ENCODE measurements around the gene PHLDB2. TPM values are rescaled to one million over a fixed set of nuclear protein-coding genes. Genes with fewer than 3 reads are reported as not detected.

Gene PHLDB2
- total RNA-seq, 2 experiments from 2014 or later = 1.2 to 2.4 TPM

- no peak overlapping the region for H3K27ac Mint-ChIP-seq
- ChIA-PET CTCF (interaction anchor here (0.6 to 16.4 kb wide), 8 partner anchors 19 to 301 kb away, joined by 3 to 318 read pairs (median 4); no protein-coding TSS in a partner anchor), POLR2A (no interaction called here)
- ATAC-seq (no peak), DNase-seq (no peak)
- no peaks in the 10 kb centered on the region for H3K36me3 Mint-ChIP-seq (ENCODE audit: low read depth)
- H3K9me3 Mint-ChIP-seq = no peaks in the 10 kb centered on the region
- no peaks in the 10 kb centered on the region for H3K27me3 Mint-ChIP-seq
- intact Hi-C loops (cut with micrococcal nuclease) = no loop called here
- no peak overlapping the region for H3K4me3 Mint-ChIP-seq
- no peak for TF ChIP-seq CTCF (IDR thresholded peaks at IDR 0.05)
- peaks cover 13% of the 10 kb centered on the region for H3K4me1 Mint-ChIP-seq (ENCODE audit: low read depth)
These were observed 111.3 kb downstream of the PHLDB2 start for GRCh38 chr3:111970376-111970775.

GRCh38 chr3:111971533-111972130 lies 112.6 kb downstream of the PHLDB2 start:
- H3K27ac Mint-ChIP-seq = no peak overlapping the region

GRCh38 chr3:111972891-111973290 lies 113.8 kb downstream of the PHLDB2 start:
- CTCF ChIA-PET = interaction anchor here (9.8 to 16.4 kb wide), 2 partner anchors 42 to 254 kb away, joined by 98 to 318 read pairs; no protein-coding TSS in a partner anchor
- no peaks in the 10 kb centered on the region for H3K36me3 Mint-ChIP-seq (ENCODE audit: low read depth)
- no peaks in the 10 kb centered on the region for H3K4me1 Mint-ChIP-seq (ENCODE audit: low read depth)
- ATAC-seq = no peak
- DNase-seq = no peak
- POLR2A ChIA-PET = no interaction called here
- no peak overlapping the region for H3K27ac Mint-ChIP-seq
- no peak overlapping the region for H3K4me3 Mint-ChIP-seq
- H3K27me3 Mint-ChIP-seq = no peaks in the 10 kb centered on the region
- intact Hi-C loops (cut with micrococcal nuclease) = no loop called here
- no peaks in the 10 kb centered on the region for H3K9me3 Mint-ChIP-seq
- no peak for TF ChIP-seq CTCF (IDR thresholded peaks at IDR 0.05)

More at GRCh38 chr3:111971533-111972130, 112.6 kb downstream of the PHLDB2 start:
- ChIA-PET POLR2A (no interaction called here), CTCF (interaction anchor here (1.2 to 16.4 kb wide), 4 partner anchors 43 to 302 kb away, joined by 3 to 318 read pairs (median 52); no protein-coding TSS in a partner anchor)
- Mint-ChIP-seq H3K9me3 (no peaks in the 10 kb centered on the region), H3K4me1 (ENCODE audit: low read depth) (peaks cover 5% of the 10 kb centered on the region), H3K4me3 (no peak overlapping the region), H3K36me3 (ENCODE audit: low read depth) (no peaks in the 10 kb centered on the region), H3K27me3 (no peaks in the 10 kb centered on the region)
- intact Hi-C loops (cut with micrococcal nuclease) = no loop called here
- no peak for ATAC-seq
- no peak for TF ChIP-seq CTCF (IDR thresholded peaks at IDR 0.05)
- no peak for DNase-seq

- no peaks in the 10 kb centered on the region for H3K27me3 Mint-ChIP-seq
- no peak overlapping the region for H3K27ac Mint-ChIP-seq
- peaks cover 7% of the 10 kb centered on the region for H3K4me1 Mint-ChIP-seq (ENCODE audit: low read depth)
- ATAC-seq = no peak
- no peak for DNase-seq
- CTCF ChIA-PET = interaction anchor here (0.7 to 16.4 kb wide), 6 partner anchors 13 to 256 kb away, joined by 3 to 318 read pairs (median 6); no protein-coding TSS in a partner anchor
- TF ChIP-seq CTCF (IDR thresholded peaks at IDR 0.05) = no peak
- no peaks in the 10 kb centered on the region for H3K9me3 Mint-ChIP-seq
- no peaks in the 10 kb centered on the region for H3K36me3 Mint-ChIP-seq (ENCODE audit: low read depth)
- intact Hi-C loops (cut with micrococcal nuclease) = no loop called here
- POLR2A ChIA-PET = no interaction called here
- no peak overlapping the region for H3K4me3 Mint-ChIP-seq
These were observed 116.1 kb downstream of the PHLDB2 start for GRCh38 chr3:111975131-111975530.

- no peak overlapping the region for H3K4me3 Mint-ChIP-seq
- no peaks in the 10 kb centered on the region for H3K9me3 Mint-ChIP-seq
- no peak for TF ChIP-seq CTCF (IDR thresholded peaks at IDR 0.05)
- intact Hi-C loops (cut with micrococcal nuclease) = no loop called here
- peaks cover 6% of the 10 kb centered on the region for H3K36me3 Mint-ChIP-seq (ENCODE audit: low read depth)
- H3K4me1 Mint-ChIP-seq (ENCODE audit: low read depth) = peaks cover 17% of the 10 kb centered on the region
- H3K27me3 Mint-ChIP-seq = no peaks in the 10 kb centered on the region
- H3K27ac Mint-ChIP-seq = no peak overlapping the region
- no peak for DNase-seq
- ChIA-PET POLR2A (no interaction called here), CTCF (interaction anchor here (1.0 to 7.3 kb wide), 3 partner anchors 9 to 37 kb away, joined by 3 to 73 read pairs (median 44); no protein-coding TSS in a partner anchor)
- no peak for ATAC-seq
These were observed 117.2 kb downstream of the PHLDB2 start for GRCh38 chr3:111976254-111976653.

All from activated CD8-positive, alpha-beta T cell treated with anti-CD3 and anti-CD28 coated beads for 36 hours (primary cell).